ENCODE results near the gene UBA52.

The UBA52 gene

GRCh38 chr19:18607226-18608101 lies 35.8 kb downstream of the UBA52 start:
- CTCF ChIA-PET, result interaction anchor here (0.6 kb wide), 1 partner anchor 239 kb away, joined by 3 read pairs; no protein-coding TSS in a partner anchor
- TF ChIP-seq LEF1 (IDR thresholded peaks at IDR 0.05; ENCODE audit: borderline replicate concordance) (no peak), SUZ12 (IDR thresholded peaks at IDR 0.05) (no peak), ZNF384 (IDR thresholded peaks at IDR 0.05) (no peak), FOXM1 (IDR thresholded peaks at IDR 0.05; ENCODE audit: borderline replicate concordance) (no peak), NFRKB (IDR thresholded peaks at IDR 0.05) (no peak), PKNOX1 (IDR thresholded peaks at IDR 0.05) (no peak)
- peak; percentile 37 for DNase-seq (ENCODE audit: extremely low spot score)
- POLR2A ChIA-PET, result interaction anchor here (1.3 kb wide), 1 partner anchor 14 kb away, joined by 3 read pairs; no protein-coding TSS in a partner anchor

GRCh38 chr19:18608102-18608804 lies 36.6 kb downstream of the UBA52 start:
- ChIA-PET POLR2A (interaction anchor here (1.2 kb wide), 1 partner anchor 51 kb away, joined by 3 read pairs; the partner anchor contains the start of gene KXD1), CTCF (interaction anchor here (0.6 kb wide), 1 partner anchor 240 kb away, joined by 3 read pairs; no protein-coding TSS in a partner anchor)
- TF ChIP-seq TARDBP (IDR thresholded peaks at IDR 0.05) (no peak), SP1 (IDR thresholded peaks at IDR 0.05) (no peak), ZNF384 (IDR thresholded peaks at IDR 0.05) (no peak), CTBP1 (IDR thresholded peaks at IDR 0.05; ENCODE audit: borderline replicate concordance) (no peak), NFRKB (IDR thresholded peaks at IDR 0.05) (no peak), ARNT (IDR thresholded peaks at IDR 0.05) (no peak), SUZ12 (IDR thresholded peaks at IDR 0.05) (no peak), BHLHE40 (IDR thresholded peaks at IDR 0.05; ENCODE audit: borderline replicate concordance) (no peak), FOXM1 (IDR thresholded peaks at IDR 0.05; ENCODE audit: borderline replicate concordance) (no peak)
- no peak for DNase-seq (ENCODE audit: extremely low spot score)

- POLR2A ChIA-PET, result interaction anchor here (1.2 kb wide), 1 partner anchor 52 kb away, joined by 3 read pairs; the partner anchor contains the start of gene KXD1
- CTCF ChIA-PET, result no interaction called here
- DNase-seq (ENCODE audit: extremely low spot score), result no peak
- TF ChIP-seq ARNT (IDR thresholded peaks at IDR 0.05), result no peak
- no peak for TF ChIP-seq BHLHE40 (IDR thresholded peaks at IDR 0.05; ENCODE audit: borderline replicate concordance)
- no peak for TF ChIP-seq HDGF (IDR thresholded peaks at IDR 0.05; ENCODE audit: borderline replicate concordance)
- TF ChIP-seq PKNOX1 (IDR thresholded peaks at IDR 0.05), result no peak
- no peak for TF ChIP-seq SUZ12 (IDR thresholded peaks at IDR 0.05)
- TF ChIP-seq FOXK2 (IDR thresholded peaks at IDR 0.05), result no peak
- TF ChIP-seq FOXM1 (IDR thresholded peaks at IDR 0.05; ENCODE audit: borderline replicate concordance), result no peak
- no peak for TF ChIP-seq ZNF384 (IDR thresholded peaks at IDR 0.05)
- no peak for TF ChIP-seq LEF1 (IDR thresholded peaks at IDR 0.05; ENCODE audit: borderline replicate concordance)
Observed at GRCh38 chr19:18608805-18609716, 37.4 kb downstream of the UBA52 start.

GRCh38 chr19:18609717-18610051 lies 38.0 kb downstream of the UBA52 start:
- no peak for TF ChIP-seq FOXA1 (IDR thresholded peaks at IDR 0.05)
- TF ChIP-seq L3MBTL2 (conservative IDR thresholded peaks at IDR 0.05), result no peak
- TF ChIP-seq ARNT (IDR thresholded peaks at IDR 0.05), result no peak
- TF ChIP-seq LEF1 (IDR thresholded peaks at IDR 0.05; ENCODE audit: borderline replicate concordance), result no peak
- TF ChIP-seq FOXM1 (IDR thresholded peaks at IDR 0.05; ENCODE audit: borderline replicate concordance), result no peak
- TF ChIP-seq SUZ12 (IDR thresholded peaks at IDR 0.05), result no peak
- no peak for TF ChIP-seq FOXK2 (IDR thresholded peaks at IDR 0.05)
- TF ChIP-seq SP1 (IDR thresholded peaks at IDR 0.05), result no peak
- TF ChIP-seq NFRKB (IDR thresholded peaks at IDR 0.05), result no peak
- TF ChIP-seq HDGF (IDR thresholded peaks at IDR 0.05; ENCODE audit: borderline replicate concordance), result no peak
- CTCF ChIA-PET, result no interaction called here
- DNase-seq (ENCODE audit: extremely low spot score), result no peak
- POLR2A ChIA-PET, result no interaction called here

GRCh38 chr19:18610245-18610555 lies 38.5 kb downstream of the UBA52 start:
- ChIA-PET CTCF (no interaction called here), POLR2A (no interaction called here)
- DNase-seq (ENCODE audit: extremely low spot score), result no peak
- TF ChIP-seq FOXM1 (IDR thresholded peaks at IDR 0.05; ENCODE audit: borderline replicate concordance), result no peak
- TF ChIP-seq ARNT (IDR thresholded peaks at IDR 0.05), result no peak
- TF ChIP-seq FOXA1 (IDR thresholded peaks at IDR 0.05), result no peak
- TF ChIP-seq ZNF384 (IDR thresholded peaks at IDR 0.05), result no peak
- TF ChIP-seq NFRKB (IDR thresholded peaks at IDR 0.05), result no peak
- no peak for TF ChIP-seq FOXK2 (IDR thresholded peaks at IDR 0.05)
- TF ChIP-seq SP1 (IDR thresholded peaks at IDR 0.05), result no peak

- CTCF ChIA-PET, result no interaction called here
- POLR2A ChIA-PET, result no interaction called here
- DNase-seq (ENCODE audit: extremely low spot score), result no peak
- TF ChIP-seq ELF4 (IDR thresholded peaks at IDR 0.05), result no peak
- TF ChIP-seq CTBP1 (IDR thresholded peaks at IDR 0.05; ENCODE audit: borderline replicate concordance), result no peak
- TF ChIP-seq BHLHE40 (IDR thresholded peaks at IDR 0.05; ENCODE audit: borderline replicate concordance), result no peak
- TF ChIP-seq ZNF384 (IDR thresholded peaks at IDR 0.05), result no peak
- TF ChIP-seq FOXK2 (IDR thresholded peaks at IDR 0.05), result no peak
- no peak for TF ChIP-seq SUZ12 (IDR thresholded peaks at IDR 0.05)
- no peak for TF ChIP-seq FOXM1 (IDR thresholded peaks at IDR 0.05; ENCODE audit: borderline replicate concordance)
- TF ChIP-seq LEF1 (IDR thresholded peaks at IDR 0.05; ENCODE audit: borderline replicate concordance), result no peak
- no peak for TF ChIP-seq SP1 (IDR thresholded peaks at IDR 0.05)
- no peak for TF ChIP-seq TARDBP (IDR thresholded peaks at IDR 0.05)
- no peak for TF ChIP-seq NFRKB (IDR thresholded peaks at IDR 0.05)
- TF ChIP-seq L3MBTL2 (conservative IDR thresholded peaks at IDR 0.05), result no peak
- no peak for TF ChIP-seq HDGF (IDR thresholded peaks at IDR 0.05; ENCODE audit: borderline replicate concordance)
- no peak for TF ChIP-seq FOXA1 (IDR thresholded peaks at IDR 0.05)
Observed at GRCh38 chr19:18610556-18611326, 39.1 kb downstream of the UBA52 start.

All from HEK293T (cell line).